K562 (cell line): ENCODE data around the gene RPL22L1. TPM values are rescaled to one million over a fixed set of nuclear protein-coding genes. Genes with fewer than 3 reads are reported as not detected.
A peak's percentile ranks its signal among the peaks of the same experiment; 100 is the strongest.

Source experiments
- ARNT ChIP-seq, 2 experiments: fragments of 450-650 bp; IDR thresholded peaks; 2 replicates each; pipeline ENCODE4 v1.6.1; 2016; ENCODE audit warnings: mild to moderate bottlenecking in 1 of 2
- ETV1 ChIP-seq: fragments of 450-650 bp; conservative IDR thresholded peaks from 2 replicates; pipeline ENCODE4 v1.6.1; 2016; ENCODE audit warnings: missing genetic modification characterization, control low read depth, low read depth, missing compliant biosample characterization
- HMBOX1 ChIP-seq: sonication (generic); IDR thresholded peaks from 2 replicates; pipeline ENCODE4 v1.6.1; 2016
- MTA2 ChIP-seq: fragments of 450-650 bp; IDR thresholded peaks from 2 replicates; pipeline ENCODE4 v1.6.1; 2016; ENCODE audit warnings: low read depth
- NEUROD1 ChIP-seq: fragments of 150-350 bp; IDR thresholded peaks from 2 replicates; pipeline ENCODE4 v1.6.1; 2014; ENCODE audit warnings: borderline replicate concordance, low read length, low read depth; ENCODE audit not compliant: partially characterized antibody
- PHTF2 ChIP-seq: fragments of 250-450 bp; sonication (Bioruptor Pico); IDR thresholded peaks from 2 replicates; pipeline ENCODE4 v1.5.0; 2021; ENCODE audit warnings: mild to moderate bottlenecking
- TCF15 ChIP-seq: fragments of 250-450 bp; sonication (Bioruptor Pico); IDR thresholded peaks from 2 replicates; pipeline ENCODE4 v1.8.0; 2022; ENCODE audit warnings: moderate library complexity, mild to moderate bottlenecking, inconsistent platforms
- TFE3 ChIP-seq: fragments of 450-650 bp; formaldehyde crosslinking; IDR thresholded peaks from 2 replicates; pipeline ENCODE4 v1.4.0; 2020; ENCODE audit warnings: mild to moderate bottlenecking, mixed read lengths
- YY1 ChIP-seq, 3 experiments: IDR thresholded peaks; 2 replicates each; pipeline ENCODE4 v1.6.1; 2011; ENCODE audit warnings: low read length in 2 of 3, mild to moderate bottlenecking in 2 of 3, moderate library complexity in 2 of 3, borderline replicate concordance in 1 of 3, control low read depth in 1 of 3, low read depth in 1 of 3; ENCODE audit not compliant: insufficient read depth in 3 of 3, insufficient replicate concordance in 2 of 3, control insufficient read depth in 1 of 3, insufficient read length in 1 of 3; ENCODE audit errors: extremely low read depth in 1 of 3
- ZNF12 ChIP-seq: sonication (generic); formaldehyde crosslinking; IDR thresholded peaks from 2 replicates; pipeline ENCODE4 v1.4.0; 2020; ENCODE audit warnings: mild to moderate bottlenecking, missing genetic modification reagents
- ZNF263 ChIP-seq: sonication (generic); formaldehyde crosslinking; IDR thresholded peaks from 2 replicates; pipeline ENCODE4 v1.8.0; 2022; ENCODE audit warnings: mild to moderate bottlenecking, missing genetic modification reagents, borderline replicate concordance
- ZNF318 ChIP-seq, 2 experiments: fragments of 450-650 bp; IDR thresholded peaks; 2 replicates each; pipeline ENCODE4 v1.6.1; 2016; ENCODE audit warnings: mild to moderate bottlenecking in 2 of 2, borderline replicate concordance in 1 of 2, low read depth in 1 of 2, moderate library complexity in 1 of 2
- ZNF347 ChIP-seq: fragments of 450-650 bp; formaldehyde crosslinking; IDR thresholded peaks from 2 replicates; pipeline ENCODE4 v1.4.0; 2020; ENCODE audit warnings: low read depth, mild to moderate bottlenecking, moderate library complexity
- ZNF696 ChIP-seq: fragments of 250-450 bp; sonication (Bioruptor Pico); conservative IDR thresholded peaks from 2 replicates; pipeline ENCODE4 v1.4.0; 2020; ENCODE audit warnings: mild to moderate bottlenecking, moderate library complexity
- polyA plus RNA-seq, 8 experiments: library from polyadenylated mRNA; depleted of rRNA in 4 of 8; stranded (reverse) in 5 of 8; unstranded in 3 of 8; fragments of >200 nt; fragmentation: Nextera tagmentation in 2 of 8; fragmentation: Illumina TruSeq in 1 of 8; extraction: Ambion mirVana in 2 of 8; extraction: Trizol in 1 of 8; gene quantifications; 2 replicates each; pipeline versions ENCODE4 v1.2.1 to v1.2.3, GENCODE V29; 2011 to 2014; ENCODE audit warnings: inconsistent platforms in 1 of 8, missing spikeins in 1 of 8
- total RNA-seq, 7 experiments: library from RNA; depleted of rRNA in 6 of 7; stranded (reverse); fragments of >200 nt in 6 of 7; fragmentation: Illumina TruSeq in 2 of 7; extraction: Trizol in 2 of 7; gene quantifications; 2 replicates each; pipeline versions ENCODE4 v1.2.1 to v1.2.3, GENCODE V29; 2011 to 2021; ENCODE audit warnings: low replicate concordance in 1 of 7

The RPL22L1 gene
- total and polyA plus RNA-seq, 9 of the 15 experiments (the other 6 are each of a cell fraction or from before 2014, with no cell fraction given) = 53.9 to 198 (median 108) TPM

- TF ChIP-seq ZNF318 (IDR thresholded peaks at IDR 0.05; ENCODE audit: borderline replicate concordance in 1 of 2, low read depth in 1 of 2) (no peak), MTA2 (no peak), ZNF12 (CRISPR knock-in tag) (no peak), ZNF347 (CRISPR knock-in tag) (no peak), PHTF2 (CRISPR knock-in tag) (0 out of 2 replicates have a peak, but pooled peaks have one; percentile 55), ETV1 (tag) (peak; percentile 90), ARNT (IDR thresholded peaks at IDR 0.05) (peak; percentile 19 to 65; a peak in 1 of 4 replicates), YY1 (IDR thresholded peaks at IDR 0.05; ENCODE audit: borderline replicate concordance in 1 of 3, control insufficient read depth in 1 of 3, extremely low read depth in 1 of 3, insufficient read depth in 3 of 3, insufficient read length in 1 of 3, insufficient replicate concordance in 2 of 3, low read depth in 1 of 3, low read length in 2 of 3) (peak; percentile 82 to 95 (median 92)), TFE3 (CRISPR knock-in tag) (no peak), ZNF263 (CRISPR knock-in tag) (peak; percentile 80), TCF15 (CRISPR knock-in tag) (no peak), ZNF696 (CRISPR knock-in tag) (no peak), NEUROD1 (peak; percentile 64), HMBOX1 (no peak)
Observed at GRCh38 chr3:170869645-170870593, at the start of gene RPL22L1 (continued).
